ENCODE data around the gene NPY4R2.
"Not testable (repeated sequence)": the region's sequence is repeated elsewhere in the genome, so short reads cannot be mapped to it uniquely, and the experiment has no call there.

NPY4R2 gene

DNA sequence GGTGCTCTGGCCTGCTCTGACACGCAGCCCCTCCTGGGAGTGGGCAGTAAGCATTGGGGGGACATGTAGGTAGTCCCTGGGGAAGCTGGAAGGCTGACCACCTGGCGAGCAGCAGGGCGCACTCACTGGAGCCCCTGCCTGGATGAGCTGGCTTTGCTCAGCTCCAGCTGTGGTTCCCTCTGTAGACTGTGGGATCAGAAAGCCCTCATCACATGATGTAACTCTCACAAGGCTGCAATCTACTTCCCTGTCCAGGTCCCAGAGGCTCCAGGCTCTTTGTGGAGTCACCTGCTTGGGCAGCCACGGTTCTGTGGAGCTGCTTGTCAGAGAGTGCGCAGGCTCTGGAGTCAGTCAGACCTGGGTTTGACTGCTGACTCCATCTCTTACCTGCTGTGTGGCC, 44.3 kb downstream of the NPY4R2 start:
- not testable (repeated sequence) for H3K36me3 ChIP-seq (ENCODE audit: insufficient read depth, low read length); H2AFZ ChIP-seq (ENCODE audit: low read length, unreplicated experiment); H3K4me1 ChIP-seq (ENCODE audit: control insufficient read depth, insufficient read depth, low read length, unreplicated experiment); H3K4me3 ChIP-seq (ENCODE audit: low read depth, low read length); H3K79me2 ChIP-seq (ENCODE audit: control insufficient read depth, insufficient read depth, low read length, unreplicated experiment); H3K27ac ChIP-seq (ENCODE audit: low read depth, low read length); H3K27me3 ChIP-seq (ENCODE audit: insufficient read depth, low read length)

GRCh38 chr10:47964280-47965063, 46.0 kb downstream of the NPY4R2 start:
- not testable (repeated sequence) for H3K27me3 ChIP-seq (ENCODE audit: insufficient read depth, low read length); H3K79me2 ChIP-seq (ENCODE audit: control insufficient read depth, insufficient read depth, low read length, unreplicated experiment); H3K4me3 ChIP-seq (ENCODE audit: low read depth, low read length); H3K4me1 ChIP-seq (ENCODE audit: control insufficient read depth, insufficient read depth, low read length, unreplicated experiment); H3K36me3 ChIP-seq (ENCODE audit: insufficient read depth, low read length); H2AFZ ChIP-seq (ENCODE audit: low read length, unreplicated experiment); H3K27ac ChIP-seq (ENCODE audit: low read depth, low read length)

- not testable (repeated sequence) for H3K4me1 ChIP-seq (ENCODE audit: control insufficient read depth, insufficient read depth, low read length, unreplicated experiment); H3K27ac ChIP-seq (ENCODE audit: low read depth, low read length); H3K79me2 ChIP-seq (ENCODE audit: control insufficient read depth, insufficient read depth, low read length, unreplicated experiment); H3K4me3 ChIP-seq (ENCODE audit: low read depth, low read length); H2AFZ ChIP-seq (ENCODE audit: low read length, unreplicated experiment); H3K36me3 ChIP-seq (ENCODE audit: insufficient read depth, low read length); H3K27me3 ChIP-seq (ENCODE audit: insufficient read depth, low read length)
Observed at GRCh38 chr10:47968988-47969387, 50.5 kb downstream of the NPY4R2 start.

GRCh38 chr10:47970047-47970446, 51.6 kb downstream of the NPY4R2 start:
- H3K4me1 ChIP-seq (ENCODE audit: control insufficient read depth, insufficient read depth, low read length, unreplicated experiment); H3K36me3 ChIP-seq (ENCODE audit: insufficient read depth, low read length); H3K4me3 ChIP-seq (ENCODE audit: low read depth, low read length); H3K27ac ChIP-seq (ENCODE audit: low read depth, low read length); H3K79me2 ChIP-seq (ENCODE audit: control insufficient read depth, insufficient read depth, low read length, unreplicated experiment); H2AFZ ChIP-seq (ENCODE audit: low read length, unreplicated experiment); H3K27me3 ChIP-seq (ENCODE audit: insufficient read depth, low read length): not testable (repeated sequence)

- not testable (repeated sequence) for H3K36me3 ChIP-seq (ENCODE audit: insufficient read depth, low read length); H3K27me3 ChIP-seq (ENCODE audit: insufficient read depth, low read length); H3K4me3 ChIP-seq (ENCODE audit: low read depth, low read length); H3K27ac ChIP-seq (ENCODE audit: low read depth, low read length); H2AFZ ChIP-seq (ENCODE audit: low read length, unreplicated experiment); H3K4me1 ChIP-seq (ENCODE audit: control insufficient read depth, insufficient read depth, low read length, unreplicated experiment); H3K79me2 ChIP-seq (ENCODE audit: control insufficient read depth, insufficient read depth, low read length, unreplicated experiment)
Observed at GRCh38 chr10:47971598-47971997, 53.1 kb downstream of the NPY4R2 start.

DNA sequence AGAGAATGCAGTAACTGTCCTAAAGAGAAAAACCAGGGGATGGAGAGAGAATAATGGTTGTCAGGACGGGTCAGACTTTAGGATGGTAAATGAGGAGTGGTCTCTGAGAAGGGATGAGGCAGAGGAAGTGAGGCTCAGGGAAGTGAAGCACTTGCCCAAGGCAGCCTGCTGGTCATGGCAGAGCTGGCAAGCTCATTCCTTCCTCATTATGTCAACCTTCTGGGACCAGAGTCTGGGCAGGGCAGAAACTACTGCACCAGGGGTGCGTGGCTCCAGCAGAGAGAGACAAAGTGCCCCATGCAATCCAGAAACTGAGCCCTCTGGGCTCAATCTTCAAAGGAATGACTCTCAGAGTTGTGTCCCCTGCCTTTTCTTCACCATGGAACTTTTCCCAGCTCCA, 53.6 kb downstream of the NPY4R2 start:
- H2AFZ ChIP-seq (ENCODE audit: low read length, unreplicated experiment); H3K27me3 ChIP-seq (ENCODE audit: insufficient read depth, low read length); H3K27ac ChIP-seq (ENCODE audit: low read depth, low read length); H3K4me3 ChIP-seq (ENCODE audit: low read depth, low read length); H3K79me2 ChIP-seq (ENCODE audit: control insufficient read depth, insufficient read depth, low read length, unreplicated experiment); H3K36me3 ChIP-seq (ENCODE audit: insufficient read depth, low read length); H3K4me1 ChIP-seq (ENCODE audit: control insufficient read depth, insufficient read depth, low read length, unreplicated experiment): not testable (repeated sequence)

Measured in ACC112 (cell line).